ENCODE measurements around the gene MYOM3.

GRCh38 chr1:24119489-24119858, 7.5 kb upstream of the MYOM3 start:
- TF ChIP-seq CTCF (IDR thresholded peaks at IDR 0.05): no peak
- TF ChIP-seq POLR2A (IDR thresholded peaks at IDR 0.05): no peak

All from vagina (tissue), 2 donors.